ENCODE results near the gene ZSCAN25. TPM values are rescaled to one million over a fixed set of nuclear protein-coding genes. Genes with fewer than 3 reads are reported as not detected.
"Not testable (repeated sequence)": the region's sequence is repeated elsewhere in the genome, so short reads cannot be mapped to it uniquely, and the experiment has no call there.

The ZSCAN25 gene
- 10 to 100 TPM; 28.5 to 31.1 TPM for total RNA-seq

DNA sequence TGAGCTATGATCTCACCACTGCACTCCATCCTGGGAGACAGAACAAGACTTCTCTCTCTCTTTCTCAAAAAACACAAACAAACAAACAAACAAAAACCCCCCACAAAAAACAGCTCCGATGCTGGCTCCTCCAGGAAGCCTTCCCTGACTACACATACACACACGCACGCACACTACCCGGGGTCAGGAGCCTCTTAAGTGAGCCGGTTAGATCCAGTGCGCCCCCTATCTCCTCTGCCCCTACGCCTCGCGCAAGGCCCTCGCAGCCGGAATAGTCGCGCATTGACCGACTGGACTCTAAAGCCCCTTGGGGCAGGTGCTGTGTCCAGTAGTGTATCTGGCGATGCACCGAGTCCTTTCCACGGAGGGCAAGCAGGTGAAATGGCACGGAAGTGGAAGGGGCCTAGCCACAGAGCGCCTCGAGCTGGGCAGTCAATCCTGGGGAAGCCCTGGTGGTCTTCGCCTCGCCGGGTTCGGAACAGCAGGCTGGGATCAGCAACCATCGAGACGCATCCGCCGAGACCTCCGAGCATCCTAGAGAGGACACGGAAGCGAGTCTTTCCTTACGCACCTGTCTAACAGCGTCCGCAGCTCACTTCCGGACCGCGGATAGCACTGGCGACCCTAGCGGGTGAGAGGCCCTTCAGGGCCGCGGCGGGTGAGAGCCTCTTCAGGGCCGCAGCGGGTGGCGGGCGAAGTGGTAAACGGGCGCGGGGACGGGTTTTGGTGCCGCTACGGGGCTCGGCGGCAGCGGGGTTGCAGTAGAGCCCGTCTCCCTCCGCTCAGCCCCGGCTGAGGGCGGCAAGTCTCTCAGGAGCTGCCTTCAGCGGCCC, at the start of gene ZSCAN25:
ZSCAN25 (plus strand) TSS at position 588 of the 833 bp plus-strand sequence. CDS start 2,661 bp downstream, outside the sequence.
- Mint-ChIP-seq H3K4me1 (peaks cover 59% of the 10 kb centered on the region), H3K9me3 (peaks cover 9% of the 10 kb centered on the region)

DNA sequence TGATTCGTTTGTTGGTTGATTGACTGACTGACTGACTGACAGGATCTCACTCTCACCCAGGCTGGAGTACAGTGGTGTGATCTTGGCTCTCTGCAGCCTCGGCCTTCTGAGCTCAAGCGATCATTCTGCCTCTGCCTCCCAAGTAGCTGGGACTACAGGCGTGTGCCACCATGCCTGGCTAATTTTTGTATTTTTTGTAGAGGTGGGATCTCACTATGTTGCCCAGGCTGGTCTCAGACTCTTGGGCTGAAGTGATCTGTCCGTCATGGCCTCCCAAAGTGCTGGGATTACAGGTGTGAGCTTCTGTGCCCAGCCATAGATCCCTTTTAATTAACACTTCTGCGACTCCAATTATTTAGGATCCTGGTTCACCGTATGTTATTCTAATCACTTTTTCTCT, 48.0 kb upstream of the ZSCAN25 start:
- CTCF ChIA-PET, DNase-seq, H3K27ac Mint-ChIP-seq, H3K9me3 Mint-ChIP-seq, POLR2A ChIA-PET, H3K27me3 Mint-ChIP-seq, H3K4me3 Mint-ChIP-seq, H3K4me1 Mint-ChIP-seq: not testable (repeated sequence)
- H3K36me3 Mint-ChIP-seq (ENCODE audit: low read depth): peaks cover 61% of the 10 kb centered on the region

More for the DNA sequence above, at the start of gene ZSCAN25:
- DNase-seq: peak; percentile 87
- Mint-ChIP-seq H3K27ac (peak within 1 kb of the TSS; percentile 94), H3K4me3 (peak within 1 kb of the TSS; percentile 98), H3K36me3 (ENCODE audit: low read depth) (peaks cover 39% of the 10 kb centered on the region), H3K27me3 (peaks cover 5% of the 10 kb centered on the region)
- CTCF ChIA-PET: interaction anchor here (0.8 to 1.8 kb wide), 5 partner anchors 9 to 18 kb away, joined by 3 to 6 read pairs (median 3); partner anchors contain the start of gene TMEM225B
- POLR2A ChIA-PET: no interaction called here

DNA sequence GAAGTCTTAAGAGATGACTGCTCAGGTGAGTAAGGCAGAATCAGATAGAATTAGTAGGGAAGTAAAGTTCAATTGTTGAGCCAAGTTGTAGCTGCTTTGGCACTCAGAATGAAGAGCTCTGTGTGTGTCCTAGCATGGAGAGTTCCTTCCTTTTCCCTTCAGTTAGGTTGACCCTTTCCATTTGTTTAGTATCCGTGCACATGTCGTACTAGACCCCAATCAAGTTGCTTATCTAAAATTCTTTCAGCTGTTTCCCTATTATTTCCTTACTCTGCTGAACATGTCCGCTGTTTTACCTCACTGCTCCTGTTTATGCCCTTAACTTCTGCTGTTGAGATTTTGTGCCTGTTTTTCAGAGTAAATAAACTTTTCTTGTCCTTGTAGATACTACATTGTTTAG, 45.0 kb upstream of the ZSCAN25 start:
- peaks cover 49% of the 10 kb centered on the region for H3K36me3 Mint-ChIP-seq (ENCODE audit: low read depth)
- H3K27ac Mint-ChIP-seq: no peak overlapping the region
- H3K27me3 Mint-ChIP-seq: no peaks in the 10 kb centered on the region
- H3K9me3 Mint-ChIP-seq: no peaks in the 10 kb centered on the region
- H3K4me3 Mint-ChIP-seq: no peak overlapping the region
- DNase-seq: no peak
- ChIA-PET CTCF (interaction anchor here (1.1 kb wide), 1 partner anchor 9 kb away, joined by 3 read pairs; no protein-coding TSS in a partner anchor), POLR2A (no interaction called here)
- peaks cover 2% of the 10 kb centered on the region for H3K4me1 Mint-ChIP-seq

DNA sequence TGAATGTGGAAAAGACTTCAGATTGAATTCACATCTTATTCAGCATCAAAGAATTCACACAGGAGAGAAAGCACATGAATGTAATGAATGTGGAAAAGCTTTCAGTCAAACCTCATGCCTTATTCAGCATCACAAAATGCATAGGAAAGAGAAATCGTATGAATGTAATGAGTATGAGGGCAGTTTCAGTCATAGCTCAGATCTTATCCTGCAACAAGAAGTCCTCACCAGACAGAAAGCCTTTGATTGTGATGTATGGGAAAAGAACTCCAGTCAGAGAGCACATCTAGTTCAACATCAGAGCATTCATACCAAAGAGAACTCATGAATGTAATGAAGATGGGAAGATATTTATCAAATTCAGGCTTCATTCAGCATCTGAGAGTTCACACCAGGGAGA, 43.5 kb upstream of the ZSCAN25 start:
- Mint-ChIP-seq H3K4me1 (peaks cover 2% of the 10 kb centered on the region), H3K36me3 (ENCODE audit: low read depth) (peaks cover 49% of the 10 kb centered on the region), H3K4me3 (no peak overlapping the region), H3K27ac (no peak overlapping the region), H3K27me3 (no peaks in the 10 kb centered on the region), H3K9me3 (no peaks in the 10 kb centered on the region)
- ChIA-PET POLR2A (no interaction called here), CTCF (no interaction called here)
- DNase-seq: no peak

DNA sequence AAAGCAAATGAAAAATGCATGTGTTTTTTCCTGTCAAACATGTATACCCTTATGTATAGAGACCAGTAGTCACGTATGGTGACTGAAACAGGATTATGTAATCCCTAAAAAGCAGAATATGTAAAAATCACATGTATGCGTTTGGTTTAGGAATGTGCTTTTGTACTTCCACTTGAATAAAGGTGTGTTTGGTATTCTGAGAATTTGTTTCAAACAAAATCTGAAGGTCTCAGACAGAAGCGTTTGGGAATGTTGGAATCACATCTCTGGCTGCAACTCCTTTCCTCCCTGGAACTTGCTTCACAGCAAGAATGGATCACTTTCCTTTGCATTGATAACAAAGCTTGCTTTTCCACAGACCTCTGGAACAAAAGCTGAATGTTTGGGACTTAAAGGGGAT, 40.5 kb upstream of the ZSCAN25 start:
- POLR2A ChIA-PET: no interaction called here

DNA sequence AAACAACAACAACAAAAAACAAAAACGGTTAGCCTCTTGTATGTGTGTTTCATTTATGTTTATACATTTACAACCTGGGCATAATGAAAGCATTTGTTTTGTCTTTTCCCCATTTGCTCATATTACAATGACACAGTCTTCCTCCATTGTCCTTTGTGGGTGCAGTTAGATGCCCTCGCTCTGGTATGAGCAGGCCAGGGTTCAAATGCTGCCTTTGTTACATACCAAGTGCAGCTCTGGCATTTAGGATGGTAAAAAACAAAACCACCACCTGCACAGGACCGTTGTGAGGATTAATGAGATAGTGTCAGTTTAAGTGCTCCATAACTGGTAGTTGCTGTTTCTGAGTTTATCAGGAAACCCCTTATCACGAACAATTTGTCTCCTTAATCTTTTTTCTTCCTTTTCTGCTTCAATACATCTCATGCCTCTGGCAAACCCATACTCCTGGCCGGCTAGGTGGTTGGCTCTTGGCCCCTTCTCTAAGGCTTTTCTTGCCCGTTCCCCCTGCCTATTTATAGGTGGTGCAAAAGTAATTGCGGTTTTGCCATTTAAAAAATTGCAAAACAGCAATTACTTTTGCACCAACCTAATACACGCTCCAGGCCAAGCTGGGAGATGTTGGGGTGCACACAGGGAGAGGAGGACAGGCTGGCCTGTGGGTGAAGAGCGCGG, 37.3 kb upstream of the ZSCAN25 start:
- H3K9me3 Mint-ChIP-seq: no peaks in the 10 kb centered on the region
- CTCF ChIA-PET: interaction anchor here (0.7 kb wide), 1 partner anchor 406 kb away, joined by 4 read pairs; no protein-coding TSS in a partner anchor
- peak overlapping the region; percentile 73 for H3K4me3 Mint-ChIP-seq
- no peak for DNase-seq
- H3K4me1 Mint-ChIP-seq: peaks cover 20% of the 10 kb centered on the region
- no peak overlapping the region for H3K27ac Mint-ChIP-seq
- peaks cover 3% of the 10 kb centered on the region for H3K36me3 Mint-ChIP-seq (ENCODE audit: low read depth)
- POLR2A ChIA-PET: no interaction called here
- no peaks in the 10 kb centered on the region for H3K27me3 Mint-ChIP-seq

More for the DNA sequence above, 40.5 kb upstream of the ZSCAN25 start:
- CTCF ChIA-PET: interaction anchor here (1.0 kb wide), 1 partner anchor 9 kb away, joined by 3 read pairs; no protein-coding TSS in a partner anchor
- Mint-ChIP-seq H3K36me3 (ENCODE audit: low read depth) (peaks cover 31% of the 10 kb centered on the region), H3K4me1 (peaks cover 20% of the 10 kb centered on the region), H3K27ac (no peak overlapping the region), H3K27me3 (no peaks in the 10 kb centered on the region), H3K4me3 (no peak overlapping the region), H3K9me3 (no peaks in the 10 kb centered on the region)
- DNase-seq: no peak

DNA sequence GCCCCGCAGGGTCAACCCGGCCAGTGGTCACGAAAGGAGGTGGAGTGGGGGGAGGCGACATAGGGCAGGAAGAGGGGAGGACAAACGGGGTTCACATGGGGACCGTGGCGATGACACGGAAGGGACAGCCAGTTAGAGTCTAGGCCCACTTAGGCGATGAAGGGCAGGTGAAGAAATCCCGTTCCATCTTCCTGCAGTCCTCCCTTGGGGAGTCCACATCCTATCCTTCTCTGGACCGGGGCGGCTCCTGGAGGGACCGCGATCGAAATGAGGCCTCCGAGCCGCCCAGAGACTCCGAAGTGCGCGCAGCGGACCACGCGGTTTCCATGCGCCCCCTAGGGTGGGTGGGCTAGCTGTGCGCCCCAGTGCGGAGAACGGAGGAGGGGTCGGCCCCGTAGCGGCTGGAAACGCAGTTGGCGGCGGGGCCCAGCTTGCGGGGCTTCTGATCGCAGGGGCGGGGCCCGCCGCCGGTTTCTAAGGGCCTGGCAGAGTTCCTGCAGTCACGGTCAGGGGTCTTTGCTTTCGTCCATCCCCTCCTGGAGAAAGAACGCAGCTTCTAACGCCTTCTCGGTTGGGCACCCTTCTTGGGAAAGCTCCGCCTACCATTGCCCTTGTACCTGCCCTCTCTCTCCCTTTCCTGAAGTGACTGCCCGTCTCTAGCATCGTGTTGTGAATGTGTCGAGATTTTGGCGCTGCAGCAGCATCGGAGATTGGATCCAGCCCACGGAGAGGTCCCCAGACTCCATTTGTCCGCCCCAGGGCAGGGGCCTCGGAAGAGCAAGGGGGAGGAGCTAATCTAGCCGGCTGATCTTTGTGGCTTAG, 36.6 kb upstream of the ZSCAN25 start:
- peak; percentile 33 for DNase-seq
- Mint-ChIP-seq H3K27me3 (no peaks in the 10 kb centered on the region), H3K27ac (no peak overlapping the region), H3K4me1 (peaks cover 20% of the 10 kb centered on the region), H3K4me3 (peak overlapping the region; percentile 73), H3K9me3 (no peaks in the 10 kb centered on the region), H3K36me3 (ENCODE audit: low read depth) (no peaks in the 10 kb centered on the region)
- CTCF ChIA-PET: interaction anchor here (0.7 to 1.3 kb wide), 3 partner anchors 8 to 406 kb away, joined by 3 to 7 read pairs (median 4); no protein-coding TSS in a partner anchor
- POLR2A ChIA-PET: no interaction called here

DNA sequence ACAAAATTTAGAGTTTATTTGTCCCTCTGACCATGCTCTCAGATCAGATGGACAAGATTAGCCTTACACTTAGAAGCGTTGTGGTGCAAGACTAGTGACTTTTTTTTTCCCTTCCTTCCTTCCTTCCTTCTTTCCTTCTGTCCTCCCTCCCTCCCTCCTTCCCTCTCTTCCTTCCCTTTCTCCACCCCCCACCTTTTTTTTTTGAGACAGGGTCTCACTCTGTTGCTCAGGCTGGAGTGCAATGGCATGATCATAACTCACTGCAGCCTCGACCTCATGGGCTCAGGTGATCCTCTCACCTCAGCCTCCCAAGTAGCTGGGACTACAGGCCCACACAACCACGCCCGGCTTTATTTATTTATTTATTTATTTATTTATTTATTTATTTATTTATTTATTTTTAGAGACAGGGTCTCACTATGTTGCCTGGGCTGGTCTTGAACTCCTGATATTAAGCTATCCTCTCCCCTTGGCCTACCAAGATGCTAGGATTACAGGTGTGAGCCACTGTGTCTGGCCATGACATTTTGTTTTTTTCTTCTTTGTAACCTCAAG, 35.9 kb upstream of the ZSCAN25 start:
- Mint-ChIP-seq H3K27ac (peak overlapping the region; percentile 46), H3K4me3 (peak overlapping the region; percentile 73), H3K4me1 (peaks cover 20% of the 10 kb centered on the region)
- H3K9me3 Mint-ChIP-seq; H3K36me3 Mint-ChIP-seq (ENCODE audit: low read depth); POLR2A ChIA-PET; DNase-seq; H3K27me3 Mint-ChIP-seq: not testable (repeated sequence)
- CTCF ChIA-PET: interaction anchor here (1.0 to 1.3 kb wide), 2 partner anchors 9 to 22 kb away, joined by 3 to 7 read pairs; no protein-coding TSS in a partner anchor

DNA sequence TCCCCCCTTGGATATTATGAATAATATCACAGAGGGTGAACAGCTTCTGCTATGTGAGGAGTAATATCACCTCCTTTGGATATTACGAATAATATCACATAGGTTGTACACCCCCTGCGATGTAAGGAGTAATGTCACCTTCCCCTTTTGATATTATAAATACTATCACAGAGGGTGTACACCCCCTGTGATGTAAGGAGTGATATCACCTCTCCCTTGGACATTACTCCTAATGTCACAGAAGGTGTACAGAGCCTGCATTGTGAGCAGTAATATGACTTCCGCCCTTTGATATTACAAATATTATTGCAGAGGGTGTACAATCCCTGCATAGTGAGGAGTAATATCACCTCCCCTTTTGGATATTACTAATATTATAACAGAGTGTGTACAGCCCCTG, 27.9 kb upstream of the ZSCAN25 start:
- Mint-ChIP-seq H3K36me3 (ENCODE audit: low read depth) (no peaks in the 10 kb centered on the region), H3K27me3 (no peaks in the 10 kb centered on the region), H3K4me3 (no peak overlapping the region), H3K27ac (no peak overlapping the region), H3K9me3 (no peaks in the 10 kb centered on the region), H3K4me1 (no peaks in the 10 kb centered on the region)
- ChIA-PET POLR2A (no interaction called here), CTCF (no interaction called here)
- no peak for DNase-seq

DNA sequence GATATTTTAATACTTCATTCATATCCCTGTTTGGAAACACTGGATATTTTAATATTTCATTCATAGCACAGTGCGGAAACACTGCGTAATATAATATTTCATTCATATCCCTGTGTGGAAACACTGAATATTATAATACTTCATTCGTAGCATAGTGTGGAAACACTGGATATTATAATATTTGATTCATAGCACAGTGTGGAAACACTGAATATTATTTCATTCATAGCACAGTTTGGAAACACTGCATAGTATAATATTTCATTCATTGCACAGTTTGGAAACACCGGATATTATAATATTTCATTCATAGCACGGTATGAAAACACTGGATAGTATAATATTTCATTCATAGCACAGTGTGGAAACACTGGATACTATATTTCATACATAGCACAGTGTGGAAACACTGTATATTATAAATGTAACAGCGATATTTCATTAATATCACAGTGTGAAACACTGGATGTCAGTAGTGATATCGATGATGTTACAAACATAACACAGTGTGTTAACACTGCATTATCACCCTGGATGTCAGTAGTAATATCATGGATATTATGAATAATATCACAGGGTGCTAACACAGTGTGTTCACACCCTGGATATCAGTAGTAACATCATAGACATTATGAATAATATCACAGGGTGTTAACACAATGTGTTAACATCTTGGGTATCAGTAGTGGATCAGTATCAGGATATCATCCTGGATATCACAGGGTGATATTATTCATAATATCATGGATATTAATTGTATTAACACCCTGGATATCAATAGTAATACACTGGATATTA, 21.6 kb upstream of the ZSCAN25 start:
- H3K4me3 Mint-ChIP-seq: no peak overlapping the region
- ChIA-PET POLR2A (no interaction called here), CTCF (no interaction called here)
- H3K9me3 Mint-ChIP-seq: no peaks in the 10 kb centered on the region
- no peaks in the 10 kb centered on the region for H3K36me3 Mint-ChIP-seq (ENCODE audit: low read depth)
- DNase-seq: no peak
- H3K27ac Mint-ChIP-seq: no peak overlapping the region
- no peaks in the 10 kb centered on the region for H3K4me1 Mint-ChIP-seq
- H3K27me3 Mint-ChIP-seq: no peaks in the 10 kb centered on the region

DNA sequence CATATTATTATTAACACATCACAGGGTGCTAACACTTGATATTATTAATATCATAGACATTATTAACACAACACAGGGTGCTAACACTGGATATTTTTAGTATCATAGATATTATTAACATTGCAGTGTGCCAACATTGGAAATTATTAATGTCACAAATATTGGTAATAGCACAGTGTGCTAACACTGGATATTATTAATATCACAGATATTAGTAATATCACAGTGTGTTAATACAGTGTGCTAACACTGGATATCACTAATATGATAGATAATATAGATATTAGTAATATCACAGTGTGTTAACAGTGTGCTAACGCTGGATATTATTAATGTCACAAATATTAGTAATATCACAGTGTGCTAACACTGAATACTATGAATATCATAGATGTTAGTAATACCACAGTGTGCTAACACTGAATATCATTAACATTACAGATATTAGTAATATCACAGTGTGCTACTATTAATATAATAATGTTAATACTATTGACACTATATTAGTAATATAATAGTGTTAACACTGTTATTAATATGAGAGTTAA, 20.3 kb upstream of the ZSCAN25 start:
- ChIA-PET POLR2A (no interaction called here), CTCF (no interaction called here)
- no peak overlapping the region for H3K27ac Mint-ChIP-seq
- H3K4me3 Mint-ChIP-seq: no peak overlapping the region
- H3K9me3 Mint-ChIP-seq: no peaks in the 10 kb centered on the region
- H3K36me3 Mint-ChIP-seq (ENCODE audit: low read depth): no peaks in the 10 kb centered on the region
- H3K4me1 Mint-ChIP-seq: peaks cover 1% of the 10 kb centered on the region
- H3K27me3 Mint-ChIP-seq: no peaks in the 10 kb centered on the region
- no peak for DNase-seq
